Neural crest cell (in vitro differentiated cells): ENCODE results near the gene BCO1. TPM values are rescaled to one million over a fixed set of nuclear protein-coding genes. Genes with fewer than 3 reads are reported as not detected.

ENCODE experiments used
- DNase-seq: peaks from one replicate; pipeline ENCODE4 v3.0.0; 2021; ENCODE audit warnings: low read depth, mixed read lengths, low spot score
- H3K27ac Mint-ChIP-seq: one replicate; pipeline ENCODE4 v1.8.0; 2021; ENCODE audit warnings: mild to moderate bottlenecking, mixed read lengths; ENCODE audit not compliant: unreplicated experiment
- H3K27me3 Mint-ChIP-seq: 2 replicates; pipeline ENCODE4 v1.8.0; 2021; ENCODE audit warnings: low read depth, mild to moderate bottlenecking, mixed read lengths
- H3K36me3 Mint-ChIP-seq: 2 replicates; pipeline ENCODE4 v1.8.0; 2021; ENCODE audit warnings: low read depth, mild to moderate bottlenecking, mixed read lengths
- H3K4me1 Mint-ChIP-seq: 2 replicates; pipeline ENCODE4 v1.8.0; 2021; ENCODE audit warnings: mixed read lengths
- H3K4me3 Mint-ChIP-seq: one replicate; pipeline ENCODE4 v1.8.0; 2021; ENCODE audit warnings: mild to moderate bottlenecking, mixed read lengths
- H3K9me3 Mint-ChIP-seq: 2 replicates; pipeline ENCODE4 v1.8.0; 2021; ENCODE audit warnings: mixed read lengths
- CTCF ChIP-seq: fragments of 200-600 bp; sonication (generic); conservative IDR thresholded peaks from 2 replicates; pipeline ENCODE4 v1.5.0; 2021; ENCODE audit warnings: antibody characterized with exemption, mild to moderate bottlenecking
- total RNA-seq: library from RNA; stranded (reverse); gene quantifications from 2 replicates; pipeline ENCODE4 v1.2.1, GENCODE V29; 2021

Gene BCO1
- total RNA-seq, 1 donor from 2014 or later: not detected

- Mint-ChIP-seq H3K27me3 (no peaks in the 10 kb centered on the region), H3K27ac (no peak overlapping the region), H3K9me3 (no peaks in the 10 kb centered on the region), H3K4me1 (peaks cover 12% of the 10 kb centered on the region), H3K36me3 (no peaks in the 10 kb centered on the region), H3K4me3 (no peak overlapping the region)
- no peak for TF ChIP-seq CTCF
- no peak for DNase-seq
These were observed 1.2 kb upstream of the BCO1 start for GRCh38 chr16:81237282-81237681.

- H3K27me3 Mint-ChIP-seq: no peaks in the 10 kb centered on the region
- peaks cover 12% of the 10 kb centered on the region for H3K4me1 Mint-ChIP-seq
- no peak for DNase-seq
- no peaks in the 10 kb centered on the region for H3K9me3 Mint-ChIP-seq
- no peak overlapping the region for H3K4me3 Mint-ChIP-seq
- no peak for TF ChIP-seq CTCF
- H3K36me3 Mint-ChIP-seq: no peaks in the 10 kb centered on the region
- H3K27ac Mint-ChIP-seq: no peak overlapping the region
These were observed 570 bp upstream of the BCO1 start for GRCh38 chr16:81237942-81238295.

DNA sequence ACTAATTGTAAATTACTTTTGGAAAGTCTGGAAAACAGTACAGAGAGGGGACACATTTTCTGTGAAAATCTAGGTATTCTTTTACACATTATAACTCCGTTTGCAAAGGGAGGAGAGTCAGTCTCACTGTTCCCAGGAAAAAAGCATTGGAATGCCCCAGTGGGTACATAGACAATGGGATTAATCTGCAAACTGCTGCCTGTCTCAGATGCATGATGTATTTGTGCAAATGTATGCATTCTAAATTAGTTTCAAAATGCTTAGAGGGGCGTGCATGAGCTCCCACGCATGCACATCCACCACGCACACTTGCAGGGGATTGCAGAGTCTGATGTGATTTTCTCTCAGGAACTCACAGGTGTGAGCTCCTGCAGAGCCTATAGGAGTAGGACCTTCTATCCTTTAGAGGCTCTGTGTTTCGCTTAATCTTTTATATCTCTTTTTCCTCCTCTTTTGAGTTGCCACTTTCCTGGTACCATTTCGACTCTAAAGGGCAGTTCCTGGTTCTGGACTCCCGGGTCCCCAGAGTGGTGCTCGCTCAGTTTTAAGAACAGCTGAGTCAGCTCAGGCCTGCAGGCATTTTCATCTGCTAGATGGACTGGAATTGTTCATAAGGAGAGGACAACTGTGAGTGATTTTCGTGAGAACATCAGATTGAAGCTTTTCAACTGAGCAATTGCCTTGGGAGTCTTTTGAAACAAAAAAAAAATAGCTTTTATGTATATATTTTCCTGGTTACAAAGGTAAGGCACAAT is 1.1 kb downstream of the BCO1 start:
- Mint-ChIP-seq H3K4me1 (peaks cover 12% of the 10 kb centered on the region), H3K27me3 (no peaks in the 10 kb centered on the region), H3K4me3 (no peak overlapping the region), H3K27ac (no peak overlapping the region), H3K9me3 (no peaks in the 10 kb centered on the region), H3K36me3 (no peaks in the 10 kb centered on the region)
- TF ChIP-seq CTCF: no peak
- DNase-seq: no peak

GRCh38 chr16:81241706-81242105 is 3.2 kb downstream of the BCO1 start:
- Mint-ChIP-seq H3K9me3 (no peaks in the 10 kb centered on the region), H3K4me3 (no peak overlapping the region), H3K36me3 (no peaks in the 10 kb centered on the region), H3K27me3 (peaks cover 3% of the 10 kb centered on the region), H3K4me1 (peaks cover 12% of the 10 kb centered on the region), H3K27ac (no peak overlapping the region)
- TF ChIP-seq CTCF: no peak
- no peak for DNase-seq

GRCh38 chr16:81242977-81243618 is 4.6 kb downstream of the BCO1 start:
- H3K4me3 Mint-ChIP-seq: no peak overlapping the region

More at GRCh38 chr16:81242977-81243618, 4.6 kb downstream of the BCO1 start:
- Mint-ChIP-seq H3K27ac (no peak overlapping the region), H3K9me3 (no peaks in the 10 kb centered on the region), H3K27me3 (peaks cover 3% of the 10 kb centered on the region), H3K4me1 (peaks cover 7% of the 10 kb centered on the region), H3K36me3 (no peaks in the 10 kb centered on the region)
- DNase-seq: no peak
- no peak for TF ChIP-seq CTCF
